Uterus (tissue), 2 donors: ENCODE results near the gene INO80C.

Source experiments
- POLR2A ChIP-seq, 2 donors: fragments of 450-650 bp; IDR thresholded peaks; one replicate each; pipeline ENCODE4 v1.6.1; 2016; ENCODE audit warnings: antibody characterized with exemption in 2 of 2, mild to moderate bottlenecking in 1 of 2, moderate library complexity in 1 of 2
- TF ChIP-seq, protein P1 (sequence below), 4 experiments: fragments of 200-600 bp in 2 of 4; fragments of 450-650 bp in 2 of 4; sonication (generic) in 2 of 4; IDR thresholded peaks; one replicate each; pipeline ENCODE4 v1.5.1; 2016 to 2019; ENCODE audit warnings: antibody characterized with exemption in 4 of 4, mild to moderate bottlenecking in 2 of 4, moderate library complexity in 1 of 4

DNA sequence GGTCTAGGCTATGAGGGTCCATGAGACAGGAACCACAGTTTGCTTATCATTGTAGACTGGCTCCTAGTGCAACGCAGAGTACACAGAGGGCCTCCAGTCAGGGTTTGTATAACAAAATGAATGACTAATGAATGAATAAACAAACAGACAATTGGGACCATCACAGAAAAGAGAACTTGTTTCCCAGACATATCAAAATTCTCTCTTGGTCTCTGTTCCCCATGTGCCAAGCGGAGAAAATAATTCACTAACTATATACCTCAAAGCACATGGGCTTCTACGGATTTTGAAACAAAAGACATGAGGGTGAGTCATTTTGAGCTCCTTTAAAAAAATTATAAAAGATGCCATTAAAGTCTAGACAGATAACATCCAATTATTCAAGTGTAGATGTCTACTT, 28.0 kb downstream of the INO80C start:
- TF ChIP-seq, protein P1, sequence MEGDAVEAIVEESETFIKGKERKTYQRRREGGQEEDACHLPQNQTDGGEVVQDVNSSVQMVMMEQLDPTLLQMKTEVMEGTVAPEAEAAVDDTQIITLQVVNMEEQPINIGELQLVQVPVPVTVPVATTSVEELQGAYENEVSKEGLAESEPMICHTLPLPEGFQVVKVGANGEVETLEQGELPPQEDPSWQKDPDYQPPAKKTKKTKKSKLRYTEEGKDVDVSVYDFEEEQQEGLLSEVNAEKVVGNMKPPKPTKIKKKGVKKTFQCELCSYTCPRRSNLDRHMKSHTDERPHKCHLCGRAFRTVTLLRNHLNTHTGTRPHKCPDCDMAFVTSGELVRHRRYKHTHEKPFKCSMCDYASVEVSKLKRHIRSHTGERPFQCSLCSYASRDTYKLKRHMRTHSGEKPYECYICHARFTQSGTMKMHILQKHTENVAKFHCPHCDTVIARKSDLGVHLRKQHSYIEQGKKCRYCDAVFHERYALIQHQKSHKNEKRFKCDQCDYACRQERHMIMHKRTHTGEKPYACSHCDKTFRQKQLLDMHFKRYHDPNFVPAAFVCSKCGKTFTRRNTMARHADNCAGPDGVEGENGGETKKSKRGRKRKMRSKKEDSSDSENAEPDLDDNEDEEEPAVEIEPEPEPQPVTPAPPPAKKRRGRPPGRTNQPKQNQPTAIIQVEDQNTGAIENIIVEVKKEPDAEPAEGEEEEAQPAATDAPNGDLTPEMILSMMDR (IDR thresholded peaks at IDR 0.05): no peak
- no peak for TF ChIP-seq POLR2A (IDR thresholded peaks at IDR 0.05)
